Astrocyte (in vitro differentiated cells and primary cell): ENCODE measurements around the gene DHRS9. TPM values are rescaled to one million over a fixed set of nuclear protein-coding genes. Genes with fewer than 3 reads are reported as not detected.
"Not testable (repeated sequence)": the region's sequence is repeated elsewhere in the genome, so short reads cannot be mapped to it uniquely, and the experiment has no call there.

Source experiments
- DNase-seq: peaks from one replicate; pipeline ENCODE4 v3.0.0-alpha.2; 2010; ENCODE audit warnings: low read depth
- FAIRE-seq: peaks from 2 replicates; lab custom pipeline; 2011; peaks lifted over from hg19 to GRCh38; lab: Jason Lieb, UNC
- H2AFZ ChIP-seq: 2 replicates; pipeline ENCODE4 v1.6.0; 2012; ENCODE audit warnings: low read depth, low read length, inconsistent platforms
- H3K27ac ChIP-seq: 2 replicates; pipeline ENCODE4 v1.5.1; 2011; ENCODE audit warnings: low read depth, low read length, inconsistent platforms
- H3K27me3 ChIP-seq: 2 replicates; pipeline ENCODE4 v1.6.0; 2011; ENCODE audit warnings: low read length, inconsistent platforms; ENCODE audit not compliant: insufficient read depth
- H3K36me3 ChIP-seq: 2 replicates; pipeline ENCODE4 v1.5.1; 2011; ENCODE audit warnings: low read length, inconsistent platforms; ENCODE audit not compliant: insufficient read depth
- H3K4me1 ChIP-seq: 2 replicates; pipeline ENCODE4 v1.5.1; 2011; ENCODE audit warnings: low read length, inconsistent platforms; ENCODE audit not compliant: insufficient read depth
- H3K4me2 ChIP-seq: 2 replicates; pipeline ENCODE4 v1.6.0; 2012; ENCODE audit warnings: low read length, inconsistent platforms
- H3K4me3 ChIP-seq: 2 replicates; pipeline ENCODE4 v1.5.1; 2011; ENCODE audit warnings: low read depth, mild to moderate bottlenecking, low read length, inconsistent platforms; ENCODE audit not compliant: insufficient read depth
- H3K79me2 ChIP-seq: 2 replicates; pipeline ENCODE4 v1.6.0; 2012; ENCODE audit warnings: mild to moderate bottlenecking, low read length, inconsistent platforms; ENCODE audit not compliant: insufficient read depth
- H3K9ac ChIP-seq: 2 replicates; pipeline ENCODE4 v1.6.0; 2012; ENCODE audit warnings: mild to moderate bottlenecking, low read length, inconsistent platforms
- H3K9me3 ChIP-seq: 2 replicates; pipeline ENCODE4 v1.5.1; 2012; ENCODE audit warnings: low read depth, mild to moderate bottlenecking, low read length, inconsistent platforms; ENCODE audit not compliant: insufficient read depth
- H4K20me1 ChIP-seq: 2 replicates; pipeline ENCODE4 v1.6.0; 2012; ENCODE audit warnings: low read length, inconsistent platforms; ENCODE audit not compliant: insufficient read depth
- H3K27ac Mint-ChIP-seq: one replicate; pipeline ENCODE4 v1.8.0; 2021; ENCODE audit warnings: mild to moderate bottlenecking, mixed read lengths; ENCODE audit not compliant: unreplicated experiment
- H3K27me3 Mint-ChIP-seq: one replicate; pipeline ENCODE4 v1.8.0; 2021; ENCODE audit warnings: low read depth, mixed read lengths; ENCODE audit not compliant: unreplicated experiment
- H3K36me3 Mint-ChIP-seq: one replicate; pipeline ENCODE4 v1.8.0; 2021; ENCODE audit warnings: low read depth, mixed read lengths; ENCODE audit not compliant: unreplicated experiment
- H3K4me1 Mint-ChIP-seq: one replicate; pipeline ENCODE4 v1.8.0; 2021; ENCODE audit warnings: low read depth, mixed read lengths; ENCODE audit not compliant: unreplicated experiment
- H3K4me3 Mint-ChIP-seq: one replicate; pipeline ENCODE4 v1.8.0; 2021; ENCODE audit warnings: mild to moderate bottlenecking, moderate library complexity, mixed read lengths; ENCODE audit not compliant: unreplicated experiment
- H3K9me3 Mint-ChIP-seq: one replicate; pipeline ENCODE4 v1.8.0; 2021; ENCODE audit warnings: mild to moderate bottlenecking, mixed read lengths; ENCODE audit not compliant: unreplicated experiment
- CTCF ChIP-seq: IDR thresholded peaks from 2 replicates; pipeline ENCODE4 v1.5.1; 2011; ENCODE audit warnings: low read depth, mild to moderate bottlenecking, inconsistent platforms, low read length, moderate library complexity; ENCODE audit not compliant: insufficient read depth
- EZH2 ChIP-seq: IDR thresholded peaks from 2 replicates; pipeline ENCODE4 v1.6.1; 2012; ENCODE audit warnings: mild to moderate bottlenecking, low read length, inconsistent platforms; ENCODE audit not compliant: insufficient read depth
- total RNA-seq: library from RNA; stranded (reverse); gene quantifications from 2 replicates; pipeline ENCODE4 v1.2.1, GENCODE V29; 2021

Gene DHRS9
- total RNA-seq, 1 donor from 2014 or later: not detected

DNA sequence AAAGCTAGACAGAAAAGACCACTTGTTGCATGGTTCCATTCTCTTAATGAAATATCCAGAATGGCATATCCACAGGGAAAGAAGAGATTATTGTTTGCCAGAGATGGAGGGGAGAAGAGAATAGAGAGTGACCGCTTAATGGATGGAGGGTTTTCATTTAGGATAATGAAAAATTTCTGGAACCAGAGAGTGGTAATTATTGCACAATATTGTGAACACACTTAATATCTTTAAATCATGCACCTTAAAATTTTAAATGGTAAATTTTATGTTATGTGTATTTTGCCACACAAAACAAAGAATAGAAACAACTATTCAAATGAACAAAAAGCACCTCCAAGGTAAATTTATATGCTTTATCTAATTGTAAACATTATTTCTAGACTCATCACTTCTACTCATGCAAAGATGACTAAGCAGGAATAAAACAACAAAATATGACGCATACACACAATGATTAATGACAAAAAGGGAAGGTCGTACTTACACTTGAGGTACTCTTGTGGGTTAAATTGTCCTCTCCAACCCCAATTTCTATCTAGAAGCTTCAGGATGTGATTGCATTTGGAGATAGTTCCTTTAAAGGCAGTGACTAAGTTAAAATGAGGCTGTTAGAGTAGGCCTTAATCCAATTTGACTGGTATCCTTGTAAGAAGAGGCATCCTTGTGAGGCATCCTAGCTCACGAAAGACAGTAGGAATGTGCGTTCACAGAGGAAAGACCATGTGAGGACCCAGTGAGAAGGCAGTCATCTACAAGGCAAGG is 18.7 kb upstream of the DHRS9 start:
- Mint-ChIP-seq H3K4me1 (no peaks in the 10 kb centered on the region), H3K4me3 (no peak overlapping the region), H3K36me3 (no peaks in the 10 kb centered on the region), H3K9me3 (peaks cover 17% of the 10 kb centered on the region), H3K27ac (no peak overlapping the region), H3K27me3 (no peaks in the 10 kb centered on the region)
- no peaks in the 10 kb centered on the region for H4K20me1 ChIP-seq
- H3K27ac ChIP-seq: peak overlapping the region; percentile 14
- H2AFZ ChIP-seq: no peak overlapping the region
- peak; percentile 62 for DNase-seq
- FAIRE-seq: no peak
- no peaks in the 10 kb centered on the region for H3K36me3 ChIP-seq
- no peaks in the 10 kb centered on the region for H3K4me1 ChIP-seq
- H3K9ac ChIP-seq: no peak overlapping the region
- no peak overlapping the region for H3K4me3 ChIP-seq
- H3K9me3 ChIP-seq: no peaks in the 10 kb centered on the region
- no peaks in the 10 kb centered on the region for H3K79me2 ChIP-seq
- H3K27me3 ChIP-seq: no peaks in the 10 kb centered on the region
- TF ChIP-seq EZH2 (no peak), CTCF (no peak)
- no peak overlapping the region for H3K4me2 ChIP-seq

DNA sequence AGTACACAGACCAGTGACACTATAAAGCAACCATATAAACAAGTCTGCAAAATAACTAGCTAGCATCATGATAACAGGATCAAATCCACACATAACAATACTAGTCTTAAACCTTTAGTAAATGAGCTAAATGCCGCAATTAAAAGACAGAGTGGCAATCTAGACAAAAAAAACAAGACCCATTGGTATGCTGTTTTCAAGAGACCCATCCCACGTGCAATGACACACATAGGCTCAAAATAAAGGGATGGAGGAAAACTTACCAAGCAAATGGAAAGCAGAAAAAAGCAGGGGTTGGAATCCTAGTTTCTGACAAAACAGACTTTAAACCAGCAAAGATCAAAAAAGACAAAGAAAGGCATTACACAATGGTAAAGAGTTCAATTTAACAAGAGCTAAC is 14.8 kb upstream of the DHRS9 start:
- not testable (repeated sequence) for FAIRE-seq, H3K79me2 ChIP-seq, DNase-seq, H3K9ac ChIP-seq, H3K27me3 ChIP-seq, H3K4me2 ChIP-seq, H3K4me1 Mint-ChIP-seq, H3K4me1 ChIP-seq, H3K27ac Mint-ChIP-seq, H3K36me3 ChIP-seq, H3K36me3 Mint-ChIP-seq, H3K27ac ChIP-seq, H4K20me1 ChIP-seq, H3K27me3 Mint-ChIP-seq, H3K4me3 ChIP-seq, H3K9me3 ChIP-seq, H2AFZ ChIP-seq, H3K4me3 Mint-ChIP-seq
- peaks cover 28% of the 10 kb centered on the region for H3K9me3 Mint-ChIP-seq

GRCh38 chr2:169064199-169064598 is 5.2 kb upstream of the DHRS9 start:
- H3K4me1 ChIP-seq, H3K9ac ChIP-seq, DNase-seq, H3K36me3 ChIP-seq, H3K4me2 ChIP-seq, H3K9me3 ChIP-seq, H3K27ac Mint-ChIP-seq, H3K4me3 ChIP-seq, H3K79me2 ChIP-seq, H3K36me3 Mint-ChIP-seq, H3K27ac ChIP-seq, H3K27me3 Mint-ChIP-seq, H3K4me3 Mint-ChIP-seq, H2AFZ ChIP-seq, H3K27me3 ChIP-seq, H4K20me1 ChIP-seq, H3K9me3 Mint-ChIP-seq, FAIRE-seq, H3K4me1 Mint-ChIP-seq: not testable (repeated sequence)
